ENCODE data around the gene PTH1R. TPM values are rescaled to one million over a fixed set of nuclear protein-coding genes. Genes with fewer than 3 reads are reported as not detected.

Gene PTH1R
- total RNA-seq, 1 donor from 2014 or later, result 6.2 TPM

GRCh38 chr3:46927718-46928073 is 50.2 kb downstream of the PTH1R start:
- Mint-ChIP-seq H3K27me3 (ENCODE audit: unreplicated experiment) (peaks cover 4% of the 10 kb centered on the region), H3K36me3 (ENCODE audit: low read depth, unreplicated experiment) (peaks cover 21% of the 10 kb centered on the region), H3K9me3 (ENCODE audit: unreplicated experiment) (no peaks in the 10 kb centered on the region), H3K4me1 (ENCODE audit: unreplicated experiment) (peaks cover 42% of the 10 kb centered on the region), H3K27ac (ENCODE audit: unreplicated experiment) (no peak overlapping the region), H3K4me3 (ENCODE audit: unreplicated experiment) (no peak overlapping the region)
- TF ChIP-seq, protein P1, sequence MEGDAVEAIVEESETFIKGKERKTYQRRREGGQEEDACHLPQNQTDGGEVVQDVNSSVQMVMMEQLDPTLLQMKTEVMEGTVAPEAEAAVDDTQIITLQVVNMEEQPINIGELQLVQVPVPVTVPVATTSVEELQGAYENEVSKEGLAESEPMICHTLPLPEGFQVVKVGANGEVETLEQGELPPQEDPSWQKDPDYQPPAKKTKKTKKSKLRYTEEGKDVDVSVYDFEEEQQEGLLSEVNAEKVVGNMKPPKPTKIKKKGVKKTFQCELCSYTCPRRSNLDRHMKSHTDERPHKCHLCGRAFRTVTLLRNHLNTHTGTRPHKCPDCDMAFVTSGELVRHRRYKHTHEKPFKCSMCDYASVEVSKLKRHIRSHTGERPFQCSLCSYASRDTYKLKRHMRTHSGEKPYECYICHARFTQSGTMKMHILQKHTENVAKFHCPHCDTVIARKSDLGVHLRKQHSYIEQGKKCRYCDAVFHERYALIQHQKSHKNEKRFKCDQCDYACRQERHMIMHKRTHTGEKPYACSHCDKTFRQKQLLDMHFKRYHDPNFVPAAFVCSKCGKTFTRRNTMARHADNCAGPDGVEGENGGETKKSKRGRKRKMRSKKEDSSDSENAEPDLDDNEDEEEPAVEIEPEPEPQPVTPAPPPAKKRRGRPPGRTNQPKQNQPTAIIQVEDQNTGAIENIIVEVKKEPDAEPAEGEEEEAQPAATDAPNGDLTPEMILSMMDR (IDR thresholded peaks at IDR 0.05; ENCODE audit: unreplicated experiment), result no peak
- no peak for DNase-seq (ENCODE audit: low spot score)

GRCh38 chr3:46928282-46928681 is 50.8 kb downstream of the PTH1R start:
- peak overlapping the region; percentile 2 for H3K27ac Mint-ChIP-seq (ENCODE audit: unreplicated experiment)
- H3K27me3 Mint-ChIP-seq (ENCODE audit: unreplicated experiment), result peaks cover 3% of the 10 kb centered on the region
- H3K9me3 Mint-ChIP-seq (ENCODE audit: unreplicated experiment), result no peaks in the 10 kb centered on the region
- peaks cover 18% of the 10 kb centered on the region for H3K36me3 Mint-ChIP-seq (ENCODE audit: low read depth, unreplicated experiment)
- H3K4me1 Mint-ChIP-seq (ENCODE audit: unreplicated experiment), result peaks cover 42% of the 10 kb centered on the region
- TF ChIP-seq, protein P1 (IDR thresholded peaks at IDR 0.05; ENCODE audit: unreplicated experiment), result no peak
- peak overlapping the region; percentile 3 for H3K4me3 Mint-ChIP-seq (ENCODE audit: unreplicated experiment)
- DNase-seq (ENCODE audit: low spot score), result no peak

DNA sequence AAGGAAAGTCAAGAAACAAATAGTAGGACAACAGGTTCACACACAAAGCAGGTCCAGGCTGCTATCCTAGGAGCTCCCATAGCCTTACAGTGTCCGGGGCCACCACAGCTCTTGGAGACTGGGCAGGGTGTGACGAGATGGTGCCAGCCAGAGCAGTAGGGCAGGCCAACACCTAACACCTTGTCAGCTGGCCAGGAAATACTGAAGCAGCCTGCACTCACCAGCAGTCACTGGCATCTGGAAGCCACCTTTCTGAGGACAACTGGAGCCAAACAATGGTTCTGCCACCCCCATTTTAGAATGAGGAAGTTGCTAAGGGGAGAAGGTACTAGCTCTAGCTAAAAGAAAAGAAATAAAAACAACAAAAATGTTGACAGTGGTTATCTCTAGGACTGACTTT is 51.8 kb downstream of the PTH1R start:
- no peaks in the 10 kb centered on the region for H3K27me3 Mint-ChIP-seq (ENCODE audit: unreplicated experiment)
- H3K4me1 Mint-ChIP-seq (ENCODE audit: unreplicated experiment), result peaks cover 42% of the 10 kb centered on the region
- H3K9me3 Mint-ChIP-seq (ENCODE audit: unreplicated experiment), result no peaks in the 10 kb centered on the region
- DNase-seq (ENCODE audit: low spot score), result no peak
- no peak overlapping the region for H3K4me3 Mint-ChIP-seq (ENCODE audit: unreplicated experiment)
- TF ChIP-seq, protein P1 (IDR thresholded peaks at IDR 0.05; ENCODE audit: unreplicated experiment), result no peak
- H3K27ac Mint-ChIP-seq (ENCODE audit: unreplicated experiment), result no peak overlapping the region
- peaks cover 13% of the 10 kb centered on the region for H3K36me3 Mint-ChIP-seq (ENCODE audit: low read depth, unreplicated experiment)

GRCh38 chr3:46930166-46930944 is 52.8 kb downstream of the PTH1R start:
- Mint-ChIP-seq H3K4me3 (ENCODE audit: unreplicated experiment) (no peak overlapping the region), H3K36me3 (ENCODE audit: low read depth, unreplicated experiment) (peaks cover 14% of the 10 kb centered on the region), H3K9me3 (ENCODE audit: unreplicated experiment) (no peaks in the 10 kb centered on the region), H3K27ac (ENCODE audit: unreplicated experiment) (no peak overlapping the region), H3K4me1 (ENCODE audit: unreplicated experiment) (peaks cover 43% of the 10 kb centered on the region), H3K27me3 (ENCODE audit: unreplicated experiment) (no peaks in the 10 kb centered on the region)
- DNase-seq (ENCODE audit: low spot score), result no peak
- TF ChIP-seq, protein P1 (IDR thresholded peaks at IDR 0.05; ENCODE audit: unreplicated experiment), result no peak

GRCh38 chr3:46930945-46931403 is 53.5 kb downstream of the PTH1R start:
- Mint-ChIP-seq H3K27me3 (ENCODE audit: unreplicated experiment) (no peaks in the 10 kb centered on the region), H3K36me3 (ENCODE audit: low read depth, unreplicated experiment) (peaks cover 15% of the 10 kb centered on the region), H3K9me3 (ENCODE audit: unreplicated experiment) (no peaks in the 10 kb centered on the region), H3K4me1 (ENCODE audit: unreplicated experiment) (peaks cover 45% of the 10 kb centered on the region), H3K4me3 (ENCODE audit: unreplicated experiment) (no peak overlapping the region), H3K27ac (ENCODE audit: unreplicated experiment) (no peak overlapping the region)
- DNase-seq (ENCODE audit: low spot score), result no peak
- TF ChIP-seq, protein P1 (IDR thresholded peaks at IDR 0.05; ENCODE audit: unreplicated experiment), result no peak

All from endothelial cell (in vitro differentiated cells).